Transverse colon (tissue), 3 donors: ENCODE results near the gene C1QC.

Source experiments
- CTCF ChIP-seq, 5 experiments: fragments of 200-600 bp in 3 of 5; fragments of 450-650 bp in 2 of 5; sonication (generic) in 3 of 5; IDR thresholded peaks; 1 replicate in 2 of 5; 2 replicates in 3 of 5; pipeline ENCODE4 v1.5.1; 2016 to 2017; ENCODE audit warnings: antibody characterized with exemption in 5 of 5, inconsistent platforms in 3 of 5, mild to moderate bottlenecking in 2 of 5, moderate library complexity in 1 of 5
- POLR2A ChIP-seq: fragments of 450-650 bp; IDR thresholded peaks from one replicate; pipeline ENCODE4 v1.6.1; 2016; ENCODE audit warnings: antibody characterized with exemption, mild to moderate bottlenecking, moderate library complexity

- TF ChIP-seq CTCF (IDR thresholded peaks at IDR 0.05) (no peak), POLR2A (no peak)
These were observed 30.9 kb downstream of the C1QC start for GRCh38 chr1:22674410-22674749.
